ENCODE data around the gene PHOSPHO2.

PHOSPHO2 gene

DNA sequence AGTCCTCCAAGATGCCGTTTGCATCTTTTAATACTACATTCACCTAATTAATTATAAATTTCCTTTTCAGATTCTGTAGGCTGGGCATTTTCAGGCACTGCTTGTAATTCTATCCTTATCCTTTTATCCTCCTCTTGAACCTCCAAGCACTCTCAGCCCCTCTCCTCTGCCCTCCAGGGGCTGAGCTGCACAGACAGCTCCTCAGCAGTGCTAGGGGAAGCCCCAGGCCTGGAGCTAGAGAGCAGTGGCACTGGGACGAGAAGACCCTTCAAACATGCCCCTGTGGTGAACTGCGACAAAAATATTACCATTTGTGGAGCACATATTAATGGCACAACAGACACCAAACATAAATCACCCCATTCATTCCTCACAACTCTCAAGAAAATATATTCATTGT is 33.0 kb upstream of the PHOSPHO2 start:
- TF ChIP-seq ARNTL (CRISPR knock-in tag; IDR thresholded peaks at IDR 0.05; ENCODE audit: borderline replicate concordance, low read depth) (no peak), OSR1 (CRISPR knock-in tag; IDR thresholded peaks at IDR 0.05) (no peak), GLIS3 (CRISPR knock-in tag; IDR thresholded peaks at IDR 0.05) (no peak), TOX (CRISPR knock-in tag; IDR thresholded peaks at IDR 0.05; ENCODE audit: borderline replicate concordance) (no peak), ISL1 (CRISPR knock-in tag; IDR thresholded peaks at IDR 0.05) (no peak), ZNF70 (CRISPR knock-in tag; IDR thresholded peaks at IDR 0.05) (no peak), ZFP3 (CRISPR knock-in tag; IDR thresholded peaks at IDR 0.05) (no peak), ZC3H10 (CRISPR knock-in tag; IDR thresholded peaks at IDR 0.05) (no peak), SNAI2 (CRISPR knock-in tag; IDR thresholded peaks at IDR 0.05) (no peak), ZNF8 (CRISPR knock-in tag; IDR thresholded peaks at IDR 0.05) (no peak)
- TF ChIP-seq, protein P1, sequence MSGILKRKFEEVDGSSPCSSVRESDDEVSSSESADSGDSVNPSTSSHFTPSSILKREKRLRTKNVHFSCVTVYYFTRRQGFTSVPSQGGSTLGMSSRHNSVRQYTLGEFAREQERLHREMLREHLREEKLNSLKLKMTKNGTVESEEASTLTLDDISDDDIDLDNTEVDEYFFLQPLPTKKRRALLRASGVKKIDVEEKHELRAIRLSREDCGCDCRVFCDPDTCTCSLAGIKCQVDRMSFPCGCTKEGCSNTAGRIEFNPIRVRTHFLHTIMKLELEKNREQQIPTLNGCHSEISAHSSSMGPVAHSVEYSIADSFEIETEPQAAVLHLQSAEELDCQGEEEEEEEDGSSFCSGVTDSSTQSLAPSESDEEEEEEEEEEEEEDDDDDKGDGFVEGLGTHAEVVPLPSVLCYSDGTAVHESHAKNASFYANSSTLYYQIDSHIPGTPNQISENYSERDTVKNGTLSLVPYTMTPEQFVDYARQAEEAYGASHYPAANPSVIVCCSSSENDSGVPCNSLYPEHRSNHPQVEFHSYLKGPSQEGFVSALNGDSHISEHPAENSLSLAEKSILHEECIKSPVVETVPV (CRISPR knock-in tag; IDR thresholded peaks at IDR 0.05) = no peak
- no peak for ATAC-seq

DNA sequence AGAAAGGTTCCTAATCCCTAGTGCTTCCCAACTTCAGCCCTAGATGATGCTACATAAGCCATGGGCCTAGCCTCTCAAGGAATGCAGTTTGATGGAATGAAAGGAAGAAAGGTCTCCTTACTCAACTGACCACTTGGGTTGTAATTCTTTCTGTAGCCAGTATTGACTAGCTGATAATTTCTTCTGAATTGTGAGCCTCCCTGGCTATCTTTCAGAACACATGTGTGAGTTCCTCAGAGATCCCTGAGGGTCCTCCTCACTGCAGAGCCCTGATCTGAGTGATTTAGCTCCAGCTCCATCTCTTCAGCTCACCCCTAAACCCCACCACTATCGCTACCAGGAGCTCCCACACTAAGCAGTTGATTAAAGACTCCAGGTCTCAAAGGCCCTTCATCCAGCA is 31.5 kb upstream of the PHOSPHO2 start:
- no peak for ATAC-seq
- TF ChIP-seq ESRRG (CRISPR knock-in tag; IDR thresholded peaks at IDR 0.05) (no peak), ZFP30 (CRISPR knock-in tag; IDR thresholded peaks at IDR 0.05) (no peak), GLIS3 (CRISPR knock-in tag; IDR thresholded peaks at IDR 0.05) (no peak), ZNF565 (CRISPR knock-in tag; conservative IDR thresholded peaks at IDR 0.05; ENCODE audit: low read depth) (no peak), ISL1 (CRISPR knock-in tag; IDR thresholded peaks at IDR 0.05) (no peak), ZNF70 (CRISPR knock-in tag; IDR thresholded peaks at IDR 0.05) (no peak), ZNF8 (CRISPR knock-in tag; IDR thresholded peaks at IDR 0.05) (no peak), TOX (CRISPR knock-in tag; IDR thresholded peaks at IDR 0.05; ENCODE audit: borderline replicate concordance) (no peak), ARNTL (CRISPR knock-in tag; IDR thresholded peaks at IDR 0.05; ENCODE audit: borderline replicate concordance, low read depth) (no peak), CSDC2 (CRISPR knock-in tag; IDR thresholded peaks at IDR 0.05) (no peak), TCF4 (CRISPR knock-in tag; IDR thresholded peaks at IDR 0.05; ENCODE audit: borderline replicate concordance) (no peak), BACH2 (CRISPR knock-in tag; IDR thresholded peaks at IDR 0.05; ENCODE audit: borderline replicate concordance) (no peak), ZFP3 (CRISPR knock-in tag; IDR thresholded peaks at IDR 0.05) (no peak)
- TF ChIP-seq, protein P1 (CRISPR knock-in tag; IDR thresholded peaks at IDR 0.05) = no peak
- TF ChIP-seq, protein P2, sequence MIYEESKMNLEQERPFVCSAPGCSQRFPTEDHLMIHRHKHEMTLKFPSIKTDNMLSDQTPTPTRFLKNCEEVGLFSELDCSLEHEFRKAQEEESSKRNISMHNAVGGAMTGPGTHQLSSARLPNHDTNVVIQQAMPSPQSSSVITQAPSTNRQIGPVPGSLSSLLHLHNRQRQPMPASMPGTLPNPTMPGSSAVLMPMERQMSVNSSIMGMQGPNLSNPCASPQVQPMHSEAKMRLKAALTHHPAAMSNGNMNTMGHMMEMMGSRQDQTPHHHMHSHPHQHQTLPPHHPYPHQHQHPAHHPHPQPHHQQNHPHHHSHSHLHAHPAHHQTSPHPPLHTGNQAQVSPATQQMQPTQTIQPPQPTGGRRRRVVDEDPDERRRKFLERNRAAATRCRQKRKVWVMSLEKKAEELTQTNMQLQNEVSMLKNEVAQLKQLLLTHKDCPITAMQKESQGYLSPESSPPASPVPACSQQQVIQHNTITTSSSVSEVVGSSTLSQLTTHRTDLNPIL (CRISPR knock-in tag; IDR thresholded peaks at IDR 0.05; ENCODE audit: low read depth) = no peak
- TF ChIP-seq, protein P3, sequence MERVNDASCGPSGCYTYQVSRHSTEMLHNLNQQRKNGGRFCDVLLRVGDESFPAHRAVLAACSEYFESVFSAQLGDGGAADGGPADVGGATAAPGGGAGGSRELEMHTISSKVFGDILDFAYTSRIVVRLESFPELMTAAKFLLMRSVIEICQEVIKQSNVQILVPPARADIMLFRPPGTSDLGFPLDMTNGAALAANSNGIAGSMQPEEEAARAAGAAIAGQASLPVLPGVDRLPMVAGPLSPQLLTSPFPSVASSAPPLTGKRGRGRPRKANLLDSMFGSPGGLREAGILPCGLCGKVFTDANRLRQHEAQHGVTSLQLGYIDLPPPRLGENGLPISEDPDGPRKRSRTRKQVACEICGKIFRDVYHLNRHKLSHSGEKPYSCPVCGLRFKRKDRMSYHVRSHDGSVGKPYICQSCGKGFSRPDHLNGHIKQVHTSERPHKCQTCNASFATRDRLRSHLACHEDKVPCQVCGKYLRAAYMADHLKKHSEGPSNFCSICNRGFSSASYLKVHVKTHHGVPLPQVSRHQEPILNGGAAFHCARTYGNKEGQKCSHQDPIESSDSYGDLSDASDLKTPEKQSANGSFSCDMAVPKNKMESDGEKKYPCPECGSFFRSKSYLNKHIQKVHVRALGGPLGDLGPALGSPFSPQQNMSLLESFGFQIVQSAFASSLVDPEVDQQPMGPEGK (CRISPR knock-in tag; IDR thresholded peaks at IDR 0.05; ENCODE audit: borderline replicate concordance) = no peak
- TF ChIP-seq, protein P4, sequence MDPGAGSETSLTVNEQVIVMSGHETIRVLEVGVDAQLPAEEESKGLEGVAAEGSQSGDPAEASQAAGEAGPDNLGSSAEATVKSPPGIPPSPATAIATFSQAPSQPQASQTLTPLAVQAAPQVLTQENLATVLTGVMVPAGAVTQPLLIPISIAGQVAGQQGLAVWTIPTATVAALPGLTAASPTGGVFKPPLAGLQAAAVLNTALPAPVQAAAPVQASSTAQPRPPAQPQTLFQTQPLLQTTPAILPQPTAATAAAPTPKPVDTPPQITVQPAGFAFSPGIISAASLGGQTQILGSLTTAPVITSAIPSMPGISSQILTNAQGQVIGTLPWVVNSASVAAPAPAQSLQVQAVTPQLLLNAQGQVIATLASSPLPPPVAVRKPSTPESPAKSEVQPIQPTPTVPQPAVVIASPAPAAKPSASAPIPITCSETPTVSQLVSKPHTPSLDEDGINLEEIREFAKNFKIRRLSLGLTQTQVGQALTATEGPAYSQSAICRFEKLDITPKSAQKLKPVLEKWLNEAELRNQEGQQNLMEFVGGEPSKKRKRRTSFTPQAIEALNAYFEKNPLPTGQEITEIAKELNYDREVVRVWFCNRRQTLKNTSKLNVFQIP (CRISPR knock-in tag; IDR thresholded peaks at IDR 0.05; ENCODE audit: borderline replicate concordance, low read depth) = no peak

DNA sequence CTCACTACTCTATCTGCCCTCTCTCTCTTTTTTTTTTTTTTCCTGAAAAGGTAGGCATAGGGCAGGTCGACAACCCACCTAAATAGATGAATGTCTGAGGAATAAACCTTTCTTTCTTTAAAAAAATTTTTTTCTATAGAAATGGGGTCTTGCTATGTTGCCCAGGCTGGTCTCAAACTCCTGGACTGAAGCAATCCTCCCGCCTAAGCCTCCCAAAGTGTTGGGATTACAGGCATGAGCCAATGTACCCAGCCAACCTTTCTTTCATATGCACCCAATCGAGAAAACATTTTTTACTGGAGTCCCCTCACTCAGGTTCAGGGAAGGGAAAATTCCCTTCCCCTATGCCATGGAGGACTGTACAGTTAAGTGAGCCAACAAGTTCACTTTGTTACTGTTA is 31.0 kb upstream of the PHOSPHO2 start:
- TF ChIP-seq TOX (CRISPR knock-in tag; IDR thresholded peaks at IDR 0.05; ENCODE audit: borderline replicate concordance) = no peak
- TF ChIP-seq, protein P2 (CRISPR knock-in tag; IDR thresholded peaks at IDR 0.05; ENCODE audit: low read depth) = no peak
- TF ChIP-seq ZC3H10 (CRISPR knock-in tag; IDR thresholded peaks at IDR 0.05) = no peak
- no peak for TF ChIP-seq BACH2 (CRISPR knock-in tag; IDR thresholded peaks at IDR 0.05; ENCODE audit: borderline replicate concordance)
- TF ChIP-seq ZFP3 (CRISPR knock-in tag; IDR thresholded peaks at IDR 0.05) = no peak
- TF ChIP-seq ZFP30 (CRISPR knock-in tag; IDR thresholded peaks at IDR 0.05) = no peak
- TF ChIP-seq ISL1 (CRISPR knock-in tag; IDR thresholded peaks at IDR 0.05) = no peak
- no peak for TF ChIP-seq ARNTL (CRISPR knock-in tag; IDR thresholded peaks at IDR 0.05; ENCODE audit: borderline replicate concordance, low read depth)
- TF ChIP-seq TCF4 (CRISPR knock-in tag; IDR thresholded peaks at IDR 0.05; ENCODE audit: borderline replicate concordance) = no peak
- TF ChIP-seq ZNF565 (CRISPR knock-in tag; conservative IDR thresholded peaks at IDR 0.05; ENCODE audit: low read depth) = no peak
- TF ChIP-seq, protein P1 (CRISPR knock-in tag; IDR thresholded peaks at IDR 0.05) = no peak
- TF ChIP-seq PPARA (CRISPR knock-in tag; IDR thresholded peaks at IDR 0.05; ENCODE audit: borderline replicate concordance) = no peak
- TF ChIP-seq RARB (CRISPR knock-in tag; IDR thresholded peaks at IDR 0.05) = no peak
- no peak for TF ChIP-seq SNAI2 (CRISPR knock-in tag; IDR thresholded peaks at IDR 0.05)
- TF ChIP-seq, protein P4 (CRISPR knock-in tag; IDR thresholded peaks at IDR 0.05; ENCODE audit: borderline replicate concordance, low read depth) = no peak
- no peak for TF ChIP-seq ZNF8 (CRISPR knock-in tag; IDR thresholded peaks at IDR 0.05)
- TF ChIP-seq GLIS3 (CRISPR knock-in tag; IDR thresholded peaks at IDR 0.05) = no peak
- no peak for ATAC-seq

Data from SK-N-SH treated with all-trans-retinoic acid at 6 μM for 48 hours (cell line).